WI38 (cell line): ENCODE measurements around the gene SLC9B2.

Experiments used
- H3K4me3 ChIP-seq: 2 replicates; pipeline ENCODE4 v1.5.1; 2011; ENCODE audit warnings: low read depth, mild to moderate bottlenecking, control low read depth, low read length
- TF ChIP-seq, protein P1 (sequence below): IDR thresholded peaks from 2 replicates; pipeline ENCODE4 v1.5.1; 2012; ENCODE audit warnings: low read depth, mild to moderate bottlenecking, control low read depth, low read length

The SLC9B2 gene

DNA sequence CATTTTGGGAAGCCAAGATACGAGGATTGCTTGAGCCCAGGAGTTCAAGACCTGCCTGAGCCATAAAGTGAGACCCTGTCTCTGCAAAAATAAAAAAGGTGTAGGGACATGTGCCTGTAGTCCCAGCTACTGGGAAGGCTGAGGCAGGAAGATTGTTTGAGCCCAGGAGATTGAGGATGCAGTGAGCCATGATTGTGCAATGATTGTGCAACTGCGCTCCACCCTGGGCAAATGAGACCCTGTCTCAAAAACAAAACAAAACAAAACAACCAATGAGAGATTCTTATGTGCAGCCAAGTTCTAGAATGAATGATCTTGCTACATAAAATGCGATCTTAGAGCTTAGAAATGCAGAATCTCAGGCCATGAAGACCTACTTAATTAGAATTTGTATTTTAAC, 22.5 kb downstream of the SLC9B2 start:
- TF ChIP-seq, protein P1, sequence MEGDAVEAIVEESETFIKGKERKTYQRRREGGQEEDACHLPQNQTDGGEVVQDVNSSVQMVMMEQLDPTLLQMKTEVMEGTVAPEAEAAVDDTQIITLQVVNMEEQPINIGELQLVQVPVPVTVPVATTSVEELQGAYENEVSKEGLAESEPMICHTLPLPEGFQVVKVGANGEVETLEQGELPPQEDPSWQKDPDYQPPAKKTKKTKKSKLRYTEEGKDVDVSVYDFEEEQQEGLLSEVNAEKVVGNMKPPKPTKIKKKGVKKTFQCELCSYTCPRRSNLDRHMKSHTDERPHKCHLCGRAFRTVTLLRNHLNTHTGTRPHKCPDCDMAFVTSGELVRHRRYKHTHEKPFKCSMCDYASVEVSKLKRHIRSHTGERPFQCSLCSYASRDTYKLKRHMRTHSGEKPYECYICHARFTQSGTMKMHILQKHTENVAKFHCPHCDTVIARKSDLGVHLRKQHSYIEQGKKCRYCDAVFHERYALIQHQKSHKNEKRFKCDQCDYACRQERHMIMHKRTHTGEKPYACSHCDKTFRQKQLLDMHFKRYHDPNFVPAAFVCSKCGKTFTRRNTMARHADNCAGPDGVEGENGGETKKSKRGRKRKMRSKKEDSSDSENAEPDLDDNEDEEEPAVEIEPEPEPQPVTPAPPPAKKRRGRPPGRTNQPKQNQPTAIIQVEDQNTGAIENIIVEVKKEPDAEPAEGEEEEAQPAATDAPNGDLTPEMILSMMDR = no peak
- no peak overlapping the region for H3K4me3 ChIP-seq

DNA sequence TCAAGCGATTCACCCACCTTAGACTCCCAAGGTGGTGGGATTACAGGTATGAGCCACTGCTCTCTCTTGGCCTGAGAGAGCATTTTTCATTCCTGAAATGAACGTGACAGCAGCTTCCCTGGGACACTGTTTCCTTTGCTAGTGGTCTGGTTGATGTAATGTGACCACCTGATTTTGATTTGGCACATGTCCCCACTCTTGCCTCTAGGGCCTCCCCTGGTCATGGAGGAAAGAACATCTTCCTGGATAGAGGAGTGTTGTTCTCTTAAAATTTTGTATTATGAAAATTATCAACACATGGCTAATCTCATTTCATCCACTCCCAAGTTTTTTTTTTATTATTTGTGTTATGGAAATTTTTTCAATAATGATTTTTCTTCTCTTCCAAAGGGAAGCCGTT, 23.8 kb downstream of the SLC9B2 start:
- H3K4me3 ChIP-seq = no peak overlapping the region
- TF ChIP-seq, protein P1 = no peak

DNA sequence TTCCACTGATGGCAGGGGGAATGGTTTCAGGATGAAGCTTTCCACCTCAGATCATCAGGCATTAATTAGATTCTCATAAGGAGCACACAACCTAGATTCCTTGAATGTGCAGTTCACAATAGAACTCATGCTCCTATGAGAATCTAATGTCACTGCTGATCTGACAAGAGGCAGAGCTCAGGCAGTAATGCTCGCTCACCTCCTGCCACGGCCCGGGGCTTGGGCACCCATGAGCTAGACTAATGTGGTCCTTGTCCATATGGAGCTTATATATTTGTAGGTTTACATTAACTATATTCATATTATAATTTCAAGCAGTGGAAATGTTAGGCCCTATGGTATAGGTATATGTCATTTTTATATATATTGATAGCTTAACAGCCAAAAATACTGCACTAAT, 24.4 kb downstream of the SLC9B2 start:
- TF ChIP-seq, protein P1 = no peak

DNA sequence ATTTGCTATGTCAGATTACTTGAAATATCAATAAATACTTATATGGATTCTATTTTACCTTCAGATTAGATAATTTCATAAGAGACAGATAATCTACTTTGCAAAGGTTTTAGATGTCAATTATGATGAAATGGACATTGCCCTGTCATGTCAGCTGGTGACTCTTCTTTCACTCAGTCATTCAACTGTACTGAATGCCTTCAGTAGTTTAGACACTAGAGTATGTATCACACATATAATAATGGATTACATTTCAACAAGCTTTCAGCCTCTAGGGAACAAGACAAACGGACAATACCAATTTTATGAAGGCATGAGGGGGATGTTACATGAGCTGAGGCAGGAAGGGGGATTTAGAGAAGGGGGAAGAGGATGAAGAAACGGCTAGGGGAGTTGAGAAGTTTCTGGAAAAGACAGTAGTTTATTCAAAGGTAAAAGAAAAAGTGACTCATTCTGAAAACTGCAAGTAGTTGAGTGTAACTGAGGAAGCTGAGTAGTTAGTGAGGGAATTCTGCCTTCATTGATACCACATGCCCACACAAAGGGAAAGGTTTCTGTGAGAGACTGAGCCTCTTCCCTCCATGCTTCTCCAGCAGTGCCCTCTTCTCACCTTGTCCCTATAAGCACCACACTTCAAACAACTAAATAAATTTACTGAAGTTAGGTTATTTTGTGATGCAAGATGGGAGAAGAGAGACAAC, 25.7 kb downstream of the SLC9B2 start:
- no peak overlapping the region for H3K4me3 ChIP-seq
- TF ChIP-seq, protein P1 = no peak

More for the DNA sequence above, 24.4 kb downstream of the SLC9B2 start:
- no peak overlapping the region for H3K4me3 ChIP-seq

DNA sequence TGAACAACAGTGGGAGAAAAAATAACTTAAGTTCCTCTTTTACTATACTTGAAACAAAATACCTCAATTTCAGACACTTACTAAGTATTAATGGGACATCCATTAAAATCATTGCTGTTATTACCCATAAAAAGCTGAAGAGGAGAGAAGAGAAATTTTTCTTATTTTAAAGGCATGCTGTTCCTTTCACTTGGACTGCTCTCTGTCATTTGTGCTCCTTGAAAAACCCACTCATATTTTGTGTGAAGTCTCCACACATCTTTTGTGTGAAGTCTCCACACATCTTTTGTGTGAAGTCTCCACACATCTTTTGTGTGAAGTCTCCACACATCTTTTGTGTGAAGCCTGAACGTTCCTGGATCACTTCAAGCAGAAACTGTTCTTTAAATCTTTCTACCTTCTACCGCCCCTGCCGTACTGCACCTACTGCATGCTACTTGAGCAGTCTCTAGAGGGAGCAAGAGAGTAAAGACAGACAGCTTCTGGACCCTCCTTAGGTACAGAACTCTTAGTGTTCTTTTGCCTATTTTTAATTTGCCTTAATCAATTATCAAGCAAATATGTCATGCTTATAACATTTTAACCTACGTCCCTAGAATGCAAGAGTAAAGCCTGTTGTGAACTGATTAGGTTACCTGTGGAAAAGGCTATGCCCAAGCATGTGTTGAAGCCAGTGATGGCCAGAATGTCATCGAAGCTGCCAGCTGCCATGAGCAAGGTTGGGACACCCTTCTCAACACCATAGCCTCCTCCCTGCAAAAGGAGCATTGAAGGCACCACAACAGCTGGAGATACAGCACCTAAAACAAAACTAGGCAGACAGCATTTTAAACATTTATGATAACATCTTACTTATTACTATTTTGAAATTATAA, 29.9 kb downstream of the SLC9B2 start:
- no peak overlapping the region for H3K4me3 ChIP-seq

DNA sequence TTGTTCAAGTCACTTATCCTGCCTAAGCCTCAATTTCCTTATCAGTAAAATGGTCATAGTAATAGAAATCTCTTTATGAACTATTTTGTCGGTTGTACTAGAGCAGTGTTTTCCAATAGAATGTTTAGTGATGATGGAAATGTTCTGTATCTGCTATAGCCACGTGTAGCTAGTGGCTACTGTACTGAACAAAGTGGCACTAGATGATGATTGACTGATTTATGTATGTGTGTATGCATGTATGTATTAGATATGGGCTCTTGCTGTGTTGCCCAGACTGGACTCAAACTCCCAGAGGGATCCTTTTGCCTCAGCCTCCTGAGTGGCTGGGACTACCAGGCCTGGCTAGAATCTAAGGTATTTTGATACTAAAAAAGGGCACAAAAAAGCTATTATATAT, 32.4 kb downstream of the SLC9B2 start:
- no peak overlapping the region for H3K4me3 ChIP-seq
- TF ChIP-seq, protein P1 = no peak

More for the DNA sequence above, 29.9 kb downstream of the SLC9B2 start:
- TF ChIP-seq, protein P1 = peak; percentile 66

DNA sequence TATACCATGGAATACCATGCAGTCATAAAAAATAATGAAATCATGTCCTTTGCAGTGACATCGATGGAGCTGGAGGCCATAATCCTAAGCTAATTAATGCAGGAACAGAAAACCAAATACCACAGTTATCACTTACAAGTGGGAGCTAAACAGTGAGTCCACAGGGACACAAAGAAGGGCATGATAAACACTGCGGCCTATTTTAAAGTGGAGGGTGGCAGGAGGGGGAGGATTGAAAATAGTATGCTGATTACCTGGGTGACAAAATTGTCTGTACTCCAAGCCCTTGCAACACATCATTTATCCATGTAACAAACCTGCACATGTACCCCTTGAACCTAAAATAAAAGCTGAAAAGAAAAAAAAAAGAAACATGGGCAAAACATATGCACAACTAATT, 40.4 kb downstream of the SLC9B2 start:
- TF ChIP-seq, protein P1 = no peak
- no peak overlapping the region for H3K4me3 ChIP-seq
